Colonic mucosa (tissue), 4 donors: Measurements from ENCODE around the gene CMTM1. TPM values are rescaled to one million over a fixed set of nuclear protein-coding genes. Genes with fewer than 3 reads are reported as not detected.

Source experiments
- DNase-seq: peaks from one replicate; pipeline ENCODE4 v3.0.0-alpha.2; 2020
- H3K27ac ChIP-seq: fragments of 200-600 bp; one replicate; pipeline ENCODE4 v1.8.0; 2021
- H3K27me3 ChIP-seq: fragments of 200-600 bp; one replicate; pipeline ENCODE4 v1.8.0; 2021
- H3K36me3 ChIP-seq: fragments of 200-600 bp; one replicate; pipeline ENCODE4 v1.8.0; 2021
- H3K4me1 ChIP-seq: fragments of 200-600 bp; one replicate; pipeline ENCODE4 v1.8.0; 2021; ENCODE audit warnings: mild to moderate bottlenecking
- H3K4me3 ChIP-seq: fragments of 200-600 bp; one replicate; pipeline ENCODE4 v1.8.0; 2021
- H3K9ac ChIP-seq, 2 donors: one replicate each; pipeline ENCODE4 v1.7.0; 2013; ENCODE audit warnings: control low read depth in 2 of 2, low read depth in 2 of 2, low read length in 2 of 2
- H3K9me3 ChIP-seq: fragments of 200-600 bp; one replicate; pipeline ENCODE4 v1.8.0; 2021
- CTCF ChIP-seq: fragments of 200-600 bp; IDR thresholded peaks from one replicate; pipeline ENCODE4 v1.8.0; 2022; ENCODE audit warnings: antibody characterized with exemption, mild to moderate bottlenecking
- intact Hi-C: fragments of 100-400 bp; cut with DNase I; formaldehyde crosslinking; loops from one replicate; pipeline ENCODE4 v1.14.1; 2022
- total RNA-seq, 2 donors: library from RNA; stranded (reverse); fragmentation: NEBNext Ultra II Directional in 1 of 2; extraction: Animal tissue kit (Norgen Biotek cat#: 25700) in 1 of 2; gene quantifications; one replicate each; pipeline ENCODE4 v1.2.1, GENCODE V29; 2021
- donor health status: healthy.
- donor health status: DM: no; HTN: no; CAD: no.
- donor health status: DM: no; HTN: no; CAD: no.

CMTM1 gene
- 1 to 10 TPM; 5.1 to 9.4 TPM for total RNA-seq

- intact Hi-C loops, result no loop called here
- TF ChIP-seq CTCF, result no peak
- Histone ChIP-seq H3K4me3 (no peak within 1 kb of the TSS), H3K27me3 (no peaks in the 10 kb centered on the region), H3K9ac (no peak within 1 kb of the TSS), H3K36me3 (no peaks in the 10 kb centered on the region), H3K9me3 (no peaks in the 10 kb centered on the region), H3K4me1 (no peaks in the 10 kb centered on the region), H3K27ac (no peak within 1 kb of the TSS)
- DNase-seq, result no peak
Observed at GRCh38 chr16:66566051-66566901, at the start of gene CMTM1. TSS of gene CMTM1 (plus strand) at chr16:66566439. CDS start at chr16:66566514, 75 bp downstream.

- Histone ChIP-seq H3K36me3 (no peaks in the 10 kb centered on the region), H3K9ac (peak overlapping the region; percentile 68 to 96), H3K27ac (peak overlapping the region; percentile 97), H3K27me3 (no peaks in the 10 kb centered on the region), H3K4me3 (no peak overlapping the region), H3K9me3 (no peaks in the 10 kb centered on the region), H3K4me1 (peaks cover 18% of the 10 kb centered on the region)
- no peak for TF ChIP-seq CTCF
- intact Hi-C loops, result loop anchor here (5.0 kb wide), 1 partner anchor 36 kb away; the partner anchor contains the start of genes CKLF and TK2
- no peak for DNase-seq
Observed at GRCh38 chr16:66516509-66516807, 49.8 kb upstream of the CMTM1 start.

- intact Hi-C loops, result loop anchor here (5.0 kb wide), 1 partner anchor 35 kb away; the partner anchor contains the start of genes CKLF and TK2
- H3K4me1 ChIP-seq, result peaks cover 18% of the 10 kb centered on the region
- H3K4me3 ChIP-seq, result no peak overlapping the region
- H3K9me3 ChIP-seq, result no peaks in the 10 kb centered on the region
- no peak for TF ChIP-seq CTCF
- peak; percentile 99 for DNase-seq
- no peaks in the 10 kb centered on the region for H3K27me3 ChIP-seq
- peak overlapping the region; percentile 84 to 96 for H3K9ac ChIP-seq
- peak overlapping the region; percentile 97 for H3K27ac ChIP-seq
- no peaks in the 10 kb centered on the region for H3K36me3 ChIP-seq
Observed at GRCh38 chr16:66516808-66517585, 49.2 kb upstream of the CMTM1 start.

- DNase-seq, result no peak
- Histone ChIP-seq H3K27me3 (no peaks in the 10 kb centered on the region), H3K36me3 (no peaks in the 10 kb centered on the region), H3K27ac (peak overlapping the region; percentile 97), H3K9ac (peak overlapping the region; percentile 84 to 96), H3K4me1 (peaks cover 18% of the 10 kb centered on the region), H3K9me3 (no peaks in the 10 kb centered on the region), H3K4me3 (no peak overlapping the region)
- no peak for TF ChIP-seq CTCF
- intact Hi-C loops, result loop anchor here (5.0 kb wide), 1 partner anchor 35 kb away; the partner anchor contains the start of genes CKLF and TK2
Observed at GRCh38 chr16:66517586-66518263, 48.5 kb upstream of the CMTM1 start.
